Upper lobe of left lung (tissue), 6 donors: Measurements from ENCODE around the gene PRPF40A. TPM values are rescaled to one million over a fixed set of nuclear protein-coding genes. Genes with fewer than 3 reads are reported as not detected.

ENCODE experiments used
- ATAC-seq, 2 donors: fragments of 200-7000 bp; cut with Tn5 transposase; one replicate each; pipeline ENCODE4 v1.9.1; 2022; ENCODE audit warnings: mild to moderate bottlenecking in 2 of 2, moderate library complexity in 2 of 2; ENCODE audit not compliant: low FRiP score in 2 of 2
- DNase-seq, 2 donors: peaks; one replicate each; pipeline ENCODE4 v3.0.0-alpha.2; 2019 to 2020
- H3K27ac ChIP-seq, 4 donors: fragments of 200-600 bp; sonication (generic); one replicate each; pipeline ENCODE4 v1.5.1; 2016 to 2019
- H3K27me3 ChIP-seq, 4 donors: fragments of 200-600 bp; sonication (generic); one replicate each; pipeline ENCODE4 v1.5.1; 2017 to 2019
- H3K36me3 ChIP-seq, 4 donors: fragments of 200-600 bp; sonication (generic); one replicate each; pipeline ENCODE4 v1.5.1; 2016 to 2019
- H3K4me1 ChIP-seq, 4 donors: fragments of 200-600 bp; sonication (generic); one replicate each; pipeline ENCODE4 v1.5.1; 2018 to 2019
- H3K4me3 ChIP-seq, 4 donors: fragments of 200-600 bp; sonication (generic); one replicate each; pipeline ENCODE4 v1.5.1; 2017 to 2019; ENCODE audit warnings: mild to moderate bottlenecking in 2 of 4, moderate library complexity in 1 of 4
- H3K9me3 ChIP-seq, 4 donors: fragments of 200-600 bp; sonication (generic); one replicate each; pipeline ENCODE4 v1.5.1; 2018 to 2019
- EP300 ChIP-seq, 4 donors: sonication (generic); formaldehyde crosslinking; IDR thresholded peaks; one replicate each; pipeline ENCODE4 v1.5.1; 2017; ENCODE audit warnings: antibody characterized with exemption in 4 of 4, control low read depth in 2 of 4
- POLR2A ChIP-seq, 4 donors: fragments of 450-650 bp; IDR thresholded peaks; one replicate each; pipeline ENCODE4 v1.5.1; 2016 to 2017; ENCODE audit warnings: antibody characterized with exemption in 4 of 4, mild to moderate bottlenecking in 2 of 4
- POLR2AphosphoS5 ChIP-seq, 2 donors: sonication (generic); formaldehyde crosslinking; IDR thresholded peaks; one replicate each; pipeline ENCODE4 v1.5.1; 2017; ENCODE audit warnings: antibody characterized with exemption in 2 of 2
- WGBS, 2 donors: methylation state at CpG; one replicate each; pipeline ENCODE4 v1.1.5; 2017 to 2018; 5-methylcytosine and 5-hydroxymethylcytosine counted together
- total RNA-seq, 6 donors: library from RNA; depleted of rRNA in 4 of 6; stranded (reverse); fragments of >200 nt in 4 of 6; gene quantifications; one replicate each; pipeline versions ENCODE4 v1.1.0 to v1.2.1, GENCODE V29; 2016 to 2021
- TF ChIP-seq, protein P1 (sequence below), 6 experiments: fragments of 450-650 bp in 4 of 6; fragments of 200-600 bp in 2 of 6; sonication (generic) in 2 of 6; IDR thresholded peaks; one replicate each; pipeline ENCODE4 v1.5.1; 2016 to 2019; ENCODE audit warnings: antibody characterized with exemption in 6 of 6
- donor health status: DM: no; HTN: no; CAD: no; lungs with moderate emphysema.
- donor health status: DM: no; HTN: yes; CAD: no; lungs with severe emphysema.

The PRPF40A gene
- total RNA-seq, 6 donors from 2014 or later, result 43.2 to 199 (median 74.8) TPM

DNA sequence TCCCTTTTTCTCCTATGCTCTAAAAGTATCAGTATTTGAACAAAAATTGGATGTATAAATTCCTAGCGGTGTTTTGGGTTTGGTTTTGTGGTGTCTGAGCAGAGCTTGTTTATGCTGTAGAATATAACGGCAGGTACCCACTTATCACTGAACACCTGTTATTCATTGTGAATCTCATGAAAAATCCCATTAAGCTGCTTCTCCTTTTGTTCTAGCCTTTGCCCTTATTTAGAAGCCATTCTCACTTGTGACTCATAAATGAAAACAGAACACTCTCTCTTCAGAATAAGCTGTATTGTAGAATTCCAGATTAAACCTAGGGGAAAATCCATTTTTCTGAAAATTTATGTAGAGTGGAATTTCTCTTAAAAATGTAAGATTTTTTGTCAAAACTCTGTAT is 104.0 kb downstream of the PRPF40A start:
- no peak overlapping the region for H3K4me3 ChIP-seq
- peaks cover 0 to 43% (median 4%) of the 10 kb centered on the region in 4 donors for H3K36me3 ChIP-seq
- no peaks in the 10 kb centered on the region for H3K27me3 ChIP-seq
- WGBS, 2 donors, result 82 to 90% methylated on average over 2 of the region's 2 CpGs
- H3K9me3 ChIP-seq, result no peaks in the 10 kb centered on the region
- ATAC-seq (no peak), DNase-seq (no peak)
- no peak for TF ChIP-seq POLR2A (IDR thresholded peaks at IDR 0.05)
- TF ChIP-seq POLR2AphosphoS5 (IDR thresholded peaks at IDR 0.05), result no peak
- TF ChIP-seq EP300 (IDR thresholded peaks at IDR 0.05), result no peak
- TF ChIP-seq, protein P1, sequence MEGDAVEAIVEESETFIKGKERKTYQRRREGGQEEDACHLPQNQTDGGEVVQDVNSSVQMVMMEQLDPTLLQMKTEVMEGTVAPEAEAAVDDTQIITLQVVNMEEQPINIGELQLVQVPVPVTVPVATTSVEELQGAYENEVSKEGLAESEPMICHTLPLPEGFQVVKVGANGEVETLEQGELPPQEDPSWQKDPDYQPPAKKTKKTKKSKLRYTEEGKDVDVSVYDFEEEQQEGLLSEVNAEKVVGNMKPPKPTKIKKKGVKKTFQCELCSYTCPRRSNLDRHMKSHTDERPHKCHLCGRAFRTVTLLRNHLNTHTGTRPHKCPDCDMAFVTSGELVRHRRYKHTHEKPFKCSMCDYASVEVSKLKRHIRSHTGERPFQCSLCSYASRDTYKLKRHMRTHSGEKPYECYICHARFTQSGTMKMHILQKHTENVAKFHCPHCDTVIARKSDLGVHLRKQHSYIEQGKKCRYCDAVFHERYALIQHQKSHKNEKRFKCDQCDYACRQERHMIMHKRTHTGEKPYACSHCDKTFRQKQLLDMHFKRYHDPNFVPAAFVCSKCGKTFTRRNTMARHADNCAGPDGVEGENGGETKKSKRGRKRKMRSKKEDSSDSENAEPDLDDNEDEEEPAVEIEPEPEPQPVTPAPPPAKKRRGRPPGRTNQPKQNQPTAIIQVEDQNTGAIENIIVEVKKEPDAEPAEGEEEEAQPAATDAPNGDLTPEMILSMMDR (IDR thresholded peaks at IDR 0.05), result no peak
- H3K4me1 ChIP-seq, result peaks cover 11 to 25% (median 13%) of the 10 kb centered on the region in 4 donors
- no peak overlapping the region for H3K27ac ChIP-seq

DNA sequence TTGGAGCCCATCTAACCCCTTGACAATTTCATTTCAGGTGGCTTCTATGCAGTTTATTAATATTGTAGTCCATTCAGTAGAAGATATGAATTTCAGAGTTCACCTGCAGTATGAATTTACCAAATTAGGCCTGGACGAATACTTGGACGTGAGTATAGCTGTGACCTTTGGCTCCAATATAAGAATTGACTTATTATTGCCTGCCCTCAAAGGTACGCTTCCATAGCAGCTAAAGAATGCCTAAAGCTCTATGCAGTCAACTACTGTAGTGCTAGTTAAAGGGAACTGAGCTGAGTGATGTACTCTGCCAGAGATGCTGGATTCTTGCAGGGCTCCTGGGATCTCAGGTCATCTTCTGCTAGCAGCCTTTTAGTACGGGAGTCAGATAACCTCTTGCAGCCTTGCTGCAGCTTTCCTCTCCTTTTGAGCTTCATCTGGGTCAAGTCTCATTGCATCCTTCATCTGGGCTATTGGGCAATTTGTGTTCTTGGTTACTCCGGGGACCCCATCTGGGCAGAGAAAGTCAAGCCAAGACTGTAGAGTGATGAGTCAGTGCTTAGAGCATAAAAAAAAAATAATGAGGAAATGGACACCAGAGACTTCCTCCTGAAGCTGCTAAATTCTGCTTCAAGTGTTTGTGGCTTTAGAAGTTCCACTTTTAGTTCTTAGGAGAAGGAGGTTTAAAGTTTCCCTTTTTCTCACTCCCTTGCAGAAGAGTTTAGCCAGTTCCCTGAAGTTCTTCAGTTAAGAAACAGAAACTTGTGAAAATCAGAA is 105.6 kb downstream of the PRPF40A start:
- no peaks in the 10 kb centered on the region for H3K27me3 ChIP-seq
- H3K4me3 ChIP-seq, result no peak overlapping the region
- DNase-seq (peak in 1 of 2 donors; percentile 50), ATAC-seq (peak; percentile 84 to 96)
- H3K36me3 ChIP-seq, result peaks cover 0 to 31% (median 0%) of the 10 kb centered on the region in 4 donors
- peak in 1 of 4 donors; percentile 15 for TF ChIP-seq POLR2A (IDR thresholded peaks at IDR 0.05)
- peak in 1 of 2 donors; percentile 25 for TF ChIP-seq POLR2AphosphoS5 (IDR thresholded peaks at IDR 0.05)
- TF ChIP-seq EP300 (IDR thresholded peaks at IDR 0.05), result no peak
- no peaks in the 10 kb centered on the region for H3K9me3 ChIP-seq
- 65 to 72% methylated on average over 5 of the region's 5 CpGs for WGBS, 2 donors
- H3K4me1 ChIP-seq, result peaks cover 11 to 25% (median 13%) of the 10 kb centered on the region in 4 donors
- H3K27ac ChIP-seq, result peak overlapping the region; percentile 75 to 85 (median 82)

DNA sequence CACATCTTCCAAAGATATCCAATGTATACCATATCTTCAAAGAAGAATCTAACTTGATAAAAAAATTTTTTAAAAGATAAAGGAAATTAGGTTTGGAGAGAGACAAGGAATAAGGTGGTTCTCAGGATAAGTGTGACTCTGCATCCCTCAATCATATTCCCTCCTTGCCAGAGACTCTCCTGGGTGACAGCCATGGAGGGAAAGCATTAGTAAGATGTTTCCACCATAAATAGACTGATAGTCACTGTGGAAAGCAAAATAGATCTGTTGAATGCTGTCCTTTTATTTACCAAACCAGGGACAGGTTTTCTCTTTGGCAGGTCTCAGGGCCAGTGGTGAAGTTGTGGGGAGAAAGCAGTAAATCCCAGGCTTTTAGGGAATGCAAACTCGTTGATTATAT is 107.6 kb downstream of the PRPF40A start:
- H3K27ac ChIP-seq, result no peak overlapping the region
- TF ChIP-seq POLR2A (IDR thresholded peaks at IDR 0.05) (no peak), POLR2AphosphoS5 (IDR thresholded peaks at IDR 0.05) (no peak), EP300 (IDR thresholded peaks at IDR 0.05) (no peak)
- TF ChIP-seq, protein P1 (IDR thresholded peaks at IDR 0.05), result no peak
- peaks cover 11 to 25% (median 13%) of the 10 kb centered on the region in 4 donors for H3K4me1 ChIP-seq
- WGBS, 2 donors, result 4 to 91% methylated on average over 1 of the region's 1 CpG
- H3K36me3 ChIP-seq, result peaks cover 0 to 14% (median 0%) of the 10 kb centered on the region in 4 donors
- no peaks in the 10 kb centered on the region for H3K27me3 ChIP-seq
- DNase-seq (no peak), ATAC-seq (no peak)
- no peaks in the 10 kb centered on the region for H3K9me3 ChIP-seq
- H3K4me3 ChIP-seq, result no peak overlapping the region

DNA sequence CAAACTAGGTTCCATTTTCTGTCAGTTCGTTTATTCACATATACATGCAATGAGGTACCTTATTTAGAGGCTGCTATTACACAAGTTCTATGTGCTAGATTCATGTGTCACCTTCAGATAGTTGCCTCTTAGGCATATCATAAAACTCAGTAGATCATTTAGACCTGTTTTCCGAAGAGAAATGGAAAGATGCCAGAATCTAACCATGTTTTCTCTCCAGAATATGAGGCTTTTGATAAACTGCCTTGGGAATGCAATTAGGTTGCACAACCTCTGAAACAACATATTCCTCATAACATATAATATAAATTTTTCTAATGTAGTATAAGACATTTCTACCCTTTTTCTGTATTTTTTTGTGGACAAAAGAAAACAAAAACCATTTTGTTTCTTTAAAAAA is 108.1 kb downstream of the PRPF40A start:
- Histone ChIP-seq H3K4me1 (peaks cover 11 to 25% (median 13%) of the 10 kb centered on the region in 4 donors), H3K4me3 (no peak overlapping the region), H3K27ac (no peak overlapping the region), H3K36me3 (peaks cover 0 to 9% (median 0%) of the 10 kb centered on the region in 4 donors), H3K27me3 (no peaks in the 10 kb centered on the region), H3K9me3 (no peaks in the 10 kb centered on the region)
- ATAC-seq, result no peak
- 83 to 88% methylated on average over 2 of the region's 2 CpGs for WGBS, 2 donors
- TF ChIP-seq EP300 (IDR thresholded peaks at IDR 0.05), result no peak
- TF ChIP-seq POLR2AphosphoS5 (IDR thresholded peaks at IDR 0.05), result no peak
- TF ChIP-seq, protein P1 (IDR thresholded peaks at IDR 0.05), result no peak
- no peak for TF ChIP-seq POLR2A (IDR thresholded peaks at IDR 0.05)
- no peak for DNase-seq

DNA sequence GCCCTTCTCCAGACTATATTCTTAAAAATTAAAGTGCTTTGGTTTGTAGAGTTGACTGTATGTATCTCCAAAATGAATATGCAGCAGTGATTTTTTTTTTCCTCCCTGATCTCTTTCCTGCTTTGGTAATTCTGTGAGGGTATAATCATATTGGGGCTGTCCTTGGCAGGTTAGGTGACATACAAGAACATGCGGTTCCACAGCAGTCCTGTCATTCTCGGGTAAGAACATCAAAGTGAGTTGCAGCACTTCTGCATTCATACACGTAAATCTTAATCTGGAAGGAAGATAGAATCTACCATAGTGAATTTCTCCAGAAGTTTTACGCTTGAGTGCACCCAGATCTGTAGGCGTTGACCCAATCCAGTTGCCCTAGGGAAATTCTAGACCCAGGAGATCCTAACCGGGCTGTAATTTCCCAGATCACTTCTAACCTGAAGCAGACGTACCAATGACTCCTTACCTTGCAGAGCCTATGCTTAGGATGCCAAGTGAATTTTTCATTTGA is 109.4 kb downstream of the PRPF40A start:
- Histone ChIP-seq H3K27ac (no peak overlapping the region), H3K27me3 (no peaks in the 10 kb centered on the region), H3K4me3 (no peak overlapping the region), H3K9me3 (no peaks in the 10 kb centered on the region), H3K4me1 (peaks cover 11 to 17% (median 13%) of the 10 kb centered on the region in 4 donors), H3K36me3 (peaks cover 0 to 7% (median 0%) of the 10 kb centered on the region in 4 donors)
- no peak for TF ChIP-seq POLR2AphosphoS5 (IDR thresholded peaks at IDR 0.05)
- TF ChIP-seq POLR2A (IDR thresholded peaks at IDR 0.05), result no peak
- TF ChIP-seq, protein P1 (IDR thresholded peaks at IDR 0.05), result no peak
- TF ChIP-seq EP300 (IDR thresholded peaks at IDR 0.05), result no peak
- no peak for ATAC-seq
- no peak for DNase-seq
- 85 to 94% methylated on average over 7 of the region's 7 CpGs for WGBS, 2 donors
